Inflammatory macrophage treated with lipopolysaccharide for 4 hours (primary cell): ENCODE data around the gene DEK.

Experiments
- DNase-seq: peaks from one replicate; pipeline ENCODE4 v3.0.0-alpha.2; 2020

The DEK gene

GRCh38 chr6:18264923-18265377 lies 620 bp upstream of the DEK start:
- no peak for DNase-seq

- DNase-seq: peak; percentile 35
Observed at GRCh38 chr6:18263418-18264218, 712 bp downstream of the DEK start.

- peak; percentile 60 for DNase-seq
Observed at GRCh38 chr6:18262702-18263417, 1.5 kb downstream of the DEK start.

GRCh38 chr6:18261877-18262276 lies 2.5 kb downstream of the DEK start:
- DNase-seq: no peak

GRCh38 chr6:18260448-18261106 lies 3.8 kb downstream of the DEK start:
- DNase-seq: peak; percentile 94

- peak; percentile 36 for DNase-seq
Observed at GRCh38 chr6:18259675-18260447, 4.5 kb downstream of the DEK start.

- DNase-seq: no peak
Observed at GRCh38 chr6:18254793-18255192, 9.5 kb downstream of the DEK start.

GRCh38 chr6:18253635-18254034 lies 10.7 kb downstream of the DEK start:
- no peak for DNase-seq

GRCh38 chr6:18249271-18249670 lies 15.1 kb downstream of the DEK start:
- DNase-seq: peak; percentile 52

- DNase-seq: no peak
Observed at GRCh38 chr6:18248698-18249097, 15.6 kb downstream of the DEK start.

GRCh38 chr6:18247002-18247401 lies 17.3 kb downstream of the DEK start:
- DNase-seq: no peak

- no peak for DNase-seq
Observed at GRCh38 chr6:18246205-18246604, 18.1 kb downstream of the DEK start.

- no peak for DNase-seq
Observed at GRCh38 chr6:18245642-18246041, 18.7 kb downstream of the DEK start.

GRCh38 chr6:18245079-18245478 lies 19.3 kb downstream of the DEK start:
- no peak for DNase-seq

GRCh38 chr6:18244251-18244650 lies 20.1 kb downstream of the DEK start:
- no peak for DNase-seq

- DNase-seq: no peak
Observed at GRCh38 chr6:18243302-18243893, 20.9 kb downstream of the DEK start.

GRCh38 chr6:18242062-18242851 lies 22.1 kb downstream of the DEK start:
- DNase-seq: peak; percentile 27

- DNase-seq: no peak
Observed at GRCh38 chr6:18241208-18242038, 22.9 kb downstream of the DEK start.

- no peak for DNase-seq
Observed at GRCh38 chr6:18240230-18240629, 24.1 kb downstream of the DEK start.

GRCh38 chr6:18237167-18237566 lies 27.2 kb downstream of the DEK start:
- DNase-seq: no peak

- DNase-seq: no peak
Observed at GRCh38 chr6:18235524-18235923, 28.8 kb downstream of the DEK start.
